ENCODE data around the gene ETNPPL.

DNA sequence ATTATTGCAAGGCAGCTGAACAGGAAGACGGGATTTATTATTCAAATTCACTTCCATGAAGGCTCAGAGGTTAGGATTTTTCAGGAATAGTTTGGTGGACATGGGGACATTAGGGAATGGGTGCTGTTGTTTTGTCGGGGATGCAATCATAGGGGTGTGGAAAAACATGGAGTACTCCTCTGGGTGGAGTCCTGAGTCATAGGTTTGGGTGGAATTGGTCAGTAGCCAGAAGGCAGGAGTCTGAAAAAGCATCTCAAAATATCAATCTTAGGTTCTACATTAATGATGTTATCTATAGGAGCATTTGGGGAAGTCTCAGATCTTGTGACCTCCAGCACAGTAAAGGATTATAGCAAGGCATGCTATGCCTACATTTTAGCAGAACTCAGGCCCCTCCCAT lies 14.5 kb upstream of the ETNPPL start:
- TF ChIP-seq, protein P1, sequence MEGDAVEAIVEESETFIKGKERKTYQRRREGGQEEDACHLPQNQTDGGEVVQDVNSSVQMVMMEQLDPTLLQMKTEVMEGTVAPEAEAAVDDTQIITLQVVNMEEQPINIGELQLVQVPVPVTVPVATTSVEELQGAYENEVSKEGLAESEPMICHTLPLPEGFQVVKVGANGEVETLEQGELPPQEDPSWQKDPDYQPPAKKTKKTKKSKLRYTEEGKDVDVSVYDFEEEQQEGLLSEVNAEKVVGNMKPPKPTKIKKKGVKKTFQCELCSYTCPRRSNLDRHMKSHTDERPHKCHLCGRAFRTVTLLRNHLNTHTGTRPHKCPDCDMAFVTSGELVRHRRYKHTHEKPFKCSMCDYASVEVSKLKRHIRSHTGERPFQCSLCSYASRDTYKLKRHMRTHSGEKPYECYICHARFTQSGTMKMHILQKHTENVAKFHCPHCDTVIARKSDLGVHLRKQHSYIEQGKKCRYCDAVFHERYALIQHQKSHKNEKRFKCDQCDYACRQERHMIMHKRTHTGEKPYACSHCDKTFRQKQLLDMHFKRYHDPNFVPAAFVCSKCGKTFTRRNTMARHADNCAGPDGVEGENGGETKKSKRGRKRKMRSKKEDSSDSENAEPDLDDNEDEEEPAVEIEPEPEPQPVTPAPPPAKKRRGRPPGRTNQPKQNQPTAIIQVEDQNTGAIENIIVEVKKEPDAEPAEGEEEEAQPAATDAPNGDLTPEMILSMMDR (IDR thresholded peaks at IDR 0.05; ENCODE audit: poor library complexity, severe bottlenecking) = no peak
- TF ChIP-seq RAD21 (conservative IDR thresholded peaks at IDR 0.05) (no peak), SMC3 (conservative IDR thresholded peaks at IDR 0.05; ENCODE audit: poor library complexity) (no peak), TAF1 (IDR thresholded peaks at IDR 0.05; ENCODE audit: low read depth) (no peak), POLR2AphosphoS5 (IDR thresholded peaks at IDR 0.05) (no peak), EZH2 (IDR thresholded peaks at IDR 0.05; ENCODE audit: borderline replicate concordance, insufficient read depth, low read length, poor library complexity, severe bottlenecking) (no peak), MXI1 (conservative IDR thresholded peaks at IDR 0.05; ENCODE audit: poor library complexity, severe bottlenecking) (no peak), EP300 (conservative IDR thresholded peaks at IDR 0.05; ENCODE audit: poor library complexity, severe bottlenecking) (no peak), REST (IDR thresholded peaks at IDR 0.05; ENCODE audit: borderline replicate concordance) (no peak)

Data from neural cell (in vitro differentiated cells).